NCI-H524 (cell line): ENCODE measurements around the gene TYMS.

Experiments
- DNase-seq, 2 experiments: peaks; one replicate each; lab custom pipeline; 2025; lab: John Stamatoyannopoulos, UW

The TYMS gene

DNA sequence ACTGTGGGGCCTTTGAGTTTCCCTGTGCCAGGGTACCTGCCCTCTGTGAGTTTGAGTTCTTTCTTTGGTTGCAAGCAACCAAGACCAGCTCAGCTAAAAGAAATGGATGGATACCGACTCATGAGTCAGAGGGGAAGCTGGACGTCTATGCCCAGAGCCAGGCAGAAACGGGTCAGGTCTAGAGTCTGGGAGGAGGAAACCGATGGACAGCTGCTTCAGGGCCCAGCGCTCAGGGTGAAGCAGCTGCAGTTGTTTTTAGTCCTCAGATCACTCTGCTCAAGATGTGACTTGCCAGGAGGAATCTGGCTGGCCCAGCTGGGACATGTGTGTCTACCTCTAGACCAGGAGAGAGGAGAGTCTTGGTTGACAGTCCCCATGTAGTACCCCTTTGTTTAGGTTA lies 10.1 kb upstream of the TYMS start:
- DNase-seq = no peak

DNA sequence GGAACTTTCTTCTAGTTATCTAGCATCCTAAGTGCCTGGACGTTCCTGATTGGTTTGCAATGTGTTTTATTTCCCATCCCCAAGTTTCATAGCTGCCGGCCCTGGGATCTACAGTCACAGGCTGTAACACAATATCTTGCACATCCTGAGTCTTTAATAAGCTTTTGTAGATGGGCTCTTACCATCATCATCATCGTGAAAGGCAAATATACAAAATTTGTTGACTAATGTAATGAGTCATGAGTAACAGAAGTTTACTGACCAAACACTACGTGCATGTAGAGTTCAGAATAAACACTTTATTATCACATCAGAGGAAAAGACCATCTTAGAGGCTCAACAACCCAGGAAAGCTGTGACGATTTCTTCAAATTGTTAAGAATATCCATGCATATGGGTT lies 8.1 kb upstream of the TYMS start:
- DNase-seq = no peak

DNA sequence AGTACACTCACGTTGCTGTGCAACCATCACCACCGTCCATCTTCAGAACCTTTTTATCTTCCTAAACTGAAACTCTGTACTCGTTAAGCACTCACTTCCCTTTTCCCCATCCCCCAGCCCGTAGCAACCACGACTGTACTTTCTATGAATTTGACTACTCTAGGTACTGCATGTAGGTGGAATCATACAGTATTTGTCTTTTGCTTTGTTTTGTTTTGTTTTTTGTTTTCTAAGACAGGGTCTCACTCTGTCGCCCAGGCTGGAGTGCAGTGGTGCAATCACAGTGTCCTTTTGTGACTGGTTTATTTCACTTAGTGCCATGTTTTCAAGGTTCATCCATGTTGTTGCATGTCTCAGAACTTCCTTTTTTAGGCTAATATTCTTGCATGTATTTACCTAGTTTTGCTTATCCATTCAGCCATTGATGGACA lies 7.0 kb upstream of the TYMS start:
- no peak for DNase-seq

DNA sequence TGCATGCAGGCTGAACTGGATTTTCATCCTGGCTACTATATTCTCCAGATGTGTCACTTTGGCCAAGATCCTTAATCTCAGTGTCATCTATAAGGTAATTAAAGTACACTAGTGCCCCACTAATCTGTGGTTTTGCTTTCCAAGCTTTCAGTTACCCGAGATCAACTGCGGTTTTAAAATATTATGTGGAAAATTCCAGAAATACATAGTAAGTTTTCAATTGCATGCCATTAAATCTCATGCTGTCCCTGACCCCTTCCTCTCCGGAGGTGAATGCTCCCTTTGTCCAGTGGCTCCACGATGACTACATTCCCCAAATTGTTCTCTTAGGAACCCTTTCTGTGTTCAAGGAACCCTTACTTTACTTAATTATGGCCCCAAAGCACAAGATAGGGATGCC lies 5.3 kb upstream of the TYMS start:
- no peak for DNase-seq

DNA sequence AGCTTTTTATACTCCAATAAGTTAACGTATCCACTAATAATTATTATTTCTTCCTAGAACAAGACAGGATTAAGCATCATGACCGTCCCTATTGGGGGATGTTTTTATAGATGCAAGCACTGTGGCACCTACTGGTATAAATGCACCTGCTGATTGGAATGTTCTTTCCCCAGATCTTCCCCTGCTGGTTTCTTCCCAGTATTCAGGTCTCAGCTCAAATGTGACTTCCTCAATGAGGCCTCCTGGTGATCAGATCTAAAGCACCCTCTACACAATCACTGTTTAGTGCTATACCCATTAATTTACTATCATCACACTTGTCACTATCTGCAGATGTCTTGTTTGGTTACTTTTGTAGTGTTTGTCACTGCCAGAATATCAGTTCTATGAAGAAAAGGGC lies 3.9 kb upstream of the TYMS start:
- DNase-seq = no peak

DNA sequence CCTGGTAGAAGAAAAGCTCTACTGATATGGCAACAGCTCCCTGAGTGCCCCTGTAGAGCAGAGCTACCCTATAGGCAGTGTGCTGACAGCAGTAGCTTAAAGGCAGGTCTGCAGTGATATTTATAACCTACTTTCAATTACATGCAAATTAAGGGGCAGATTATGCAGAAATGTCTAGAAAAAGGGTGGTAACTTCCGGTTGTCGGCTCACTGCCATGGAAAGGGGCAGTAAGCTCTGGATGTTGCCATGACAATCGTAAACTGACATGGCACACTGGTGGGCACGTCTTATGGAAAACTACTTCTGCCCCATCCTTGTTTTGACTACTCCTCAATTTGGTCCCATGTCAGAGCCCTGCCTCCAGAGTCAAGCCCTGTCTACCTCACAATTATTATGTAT lies 2.9 kb upstream of the TYMS start:
- DNase-seq = no peak

DNA sequence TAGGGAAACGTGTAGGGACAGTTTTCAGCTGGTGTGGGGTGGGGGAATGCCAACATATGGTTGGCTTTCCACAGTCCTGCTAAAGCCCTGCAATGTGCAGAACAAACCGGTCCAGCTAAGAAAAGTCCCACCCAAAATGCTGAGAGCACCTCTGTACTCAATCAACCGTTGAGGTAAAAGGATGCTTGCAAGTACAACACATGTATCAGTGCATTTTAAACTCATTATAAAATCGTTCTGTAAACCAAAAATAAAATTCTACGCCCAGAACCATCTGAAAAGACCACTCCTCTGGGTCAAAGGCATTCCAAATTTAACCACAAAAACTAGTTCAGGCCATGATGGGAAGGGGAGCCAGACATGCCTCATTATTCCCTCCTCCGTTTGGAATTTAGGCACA lies 2.0 kb upstream of the TYMS start:
- no peak for DNase-seq

DNA sequence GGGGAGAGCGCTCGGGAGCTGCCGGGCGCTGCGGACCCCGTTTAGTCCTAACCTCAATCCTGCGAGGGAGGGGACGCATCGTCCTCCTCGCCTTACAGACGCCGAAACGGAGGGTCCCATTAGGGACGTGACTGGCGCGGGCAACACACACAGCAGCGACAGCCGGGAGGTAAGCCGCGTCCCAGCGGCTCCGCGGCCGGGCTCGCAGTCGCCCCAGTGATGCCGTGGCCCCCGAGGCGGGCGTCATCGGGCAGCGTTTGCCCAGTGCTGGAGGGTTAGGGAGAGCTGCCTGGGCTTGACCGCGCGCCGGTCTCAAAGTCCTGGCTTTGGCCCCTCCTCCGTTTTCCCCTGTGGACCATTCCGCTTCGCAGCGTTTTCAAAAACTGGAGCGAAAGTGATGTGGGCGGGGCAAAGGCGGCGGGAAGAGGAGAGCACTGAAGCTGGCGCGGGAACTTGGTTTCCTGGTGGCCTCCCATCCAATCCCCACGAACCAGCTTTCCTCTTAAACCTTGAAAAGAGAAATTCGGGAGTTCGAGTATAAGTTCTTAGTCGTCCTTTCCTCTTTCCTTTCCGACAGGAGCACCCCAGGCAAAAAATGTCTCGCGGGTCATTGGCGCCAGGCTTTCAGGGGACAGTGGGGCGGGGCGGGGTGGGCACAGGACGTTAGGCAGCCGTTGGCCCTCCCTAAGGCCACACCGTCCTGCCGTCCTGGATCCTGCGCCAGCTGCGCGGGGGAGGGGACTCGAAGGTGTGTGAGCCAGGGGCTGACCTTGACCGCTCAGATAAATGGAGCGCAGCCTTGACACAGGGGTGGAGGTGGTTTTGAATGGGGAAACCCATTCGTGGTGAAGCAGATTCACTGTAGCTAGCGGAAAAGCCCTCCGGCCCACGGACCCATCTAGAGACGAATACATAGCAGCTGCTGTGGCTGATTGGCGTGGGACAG lies 821 bp downstream of the TYMS start:
- DNase-seq = peak; percentile 79 to 83

DNA sequence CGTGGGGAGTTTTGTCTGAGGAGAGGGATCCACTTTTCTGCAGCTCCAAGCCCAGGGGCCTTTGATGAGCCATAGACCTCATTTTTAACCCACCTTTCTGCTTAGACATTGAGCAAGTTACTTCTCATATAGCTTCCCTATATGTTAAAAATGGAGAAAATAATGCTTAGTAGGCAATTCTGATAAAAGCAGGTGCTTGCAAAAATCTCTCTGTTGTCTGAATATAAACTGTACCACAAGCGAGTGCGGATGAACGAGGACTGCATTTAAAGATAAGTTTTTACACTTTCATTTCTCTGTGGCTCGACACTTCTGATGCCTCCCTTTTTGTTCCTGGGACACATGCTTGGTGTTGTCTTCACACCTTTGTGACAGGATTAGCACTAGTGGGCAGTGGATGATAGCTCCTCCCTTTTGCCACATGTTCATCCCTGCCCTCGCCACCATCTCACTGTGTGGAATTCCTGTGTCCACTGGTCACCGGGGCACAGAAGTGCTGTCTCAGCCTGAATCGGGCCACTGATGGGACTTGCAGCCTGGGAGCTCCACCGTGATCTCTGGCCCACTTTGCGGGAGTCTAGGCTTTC lies 1.6 kb downstream of the TYMS start:
- DNase-seq = no peak

DNA sequence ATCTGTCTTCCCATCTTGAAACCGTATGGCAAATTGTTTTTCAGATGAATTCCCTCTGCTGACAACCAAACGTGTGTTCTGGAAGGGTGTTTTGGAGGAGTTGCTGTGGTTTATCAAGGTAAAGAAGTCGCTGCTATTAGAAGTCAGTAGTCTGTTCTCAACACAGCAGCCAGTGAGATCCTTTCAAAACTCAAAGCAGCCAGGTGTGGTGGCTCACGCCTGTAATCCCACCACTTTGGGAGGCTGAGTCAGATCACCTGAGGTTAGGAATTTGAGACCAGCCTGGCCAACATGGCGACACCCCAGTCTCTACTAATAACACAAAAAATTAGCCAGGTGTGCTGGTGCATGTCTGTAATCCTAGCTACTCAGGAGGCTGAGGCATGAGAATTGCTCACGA lies 2.1 kb downstream of the TYMS start:
- DNase-seq = no peak

DNA sequence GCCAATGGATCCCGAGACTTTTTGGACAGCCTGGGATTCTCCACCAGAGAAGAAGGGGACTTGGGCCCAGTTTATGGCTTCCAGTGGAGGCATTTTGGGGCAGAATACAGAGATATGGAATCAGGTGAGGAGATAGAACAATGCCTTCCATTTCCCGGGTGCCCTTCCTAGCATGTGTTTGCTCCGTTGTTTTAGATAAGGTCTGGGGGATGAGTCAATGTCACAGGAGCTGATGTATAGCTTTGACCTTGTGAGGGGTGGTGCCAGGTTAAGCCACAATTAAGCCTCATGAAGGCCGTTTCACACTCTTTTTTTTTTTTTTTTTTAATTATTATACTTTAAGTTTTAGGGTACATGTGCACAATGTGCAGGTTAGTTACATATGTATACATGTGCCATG lies 4.7 kb downstream of the TYMS start:
- no peak for DNase-seq

DNA sequence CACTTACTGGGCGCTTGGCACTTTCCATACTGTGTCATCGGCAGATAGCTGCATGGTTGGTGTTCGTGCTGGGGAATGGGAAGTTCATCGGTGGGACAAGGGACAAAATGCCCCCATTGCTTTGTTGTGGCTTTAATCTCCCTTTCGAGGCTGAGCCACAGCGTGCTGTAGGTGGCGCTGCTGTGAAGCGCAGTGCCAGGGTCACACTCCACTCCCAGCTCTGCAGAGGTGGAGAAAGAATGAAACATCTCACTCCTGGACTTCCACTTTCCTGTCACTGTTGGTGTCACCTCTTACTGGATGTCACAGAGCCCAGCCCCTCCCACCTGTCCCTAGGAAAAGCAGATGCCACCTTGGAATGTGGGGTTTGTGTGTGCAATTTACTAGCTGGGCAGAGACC lies 8.7 kb downstream of the TYMS start:
- no peak for DNase-seq

DNA sequence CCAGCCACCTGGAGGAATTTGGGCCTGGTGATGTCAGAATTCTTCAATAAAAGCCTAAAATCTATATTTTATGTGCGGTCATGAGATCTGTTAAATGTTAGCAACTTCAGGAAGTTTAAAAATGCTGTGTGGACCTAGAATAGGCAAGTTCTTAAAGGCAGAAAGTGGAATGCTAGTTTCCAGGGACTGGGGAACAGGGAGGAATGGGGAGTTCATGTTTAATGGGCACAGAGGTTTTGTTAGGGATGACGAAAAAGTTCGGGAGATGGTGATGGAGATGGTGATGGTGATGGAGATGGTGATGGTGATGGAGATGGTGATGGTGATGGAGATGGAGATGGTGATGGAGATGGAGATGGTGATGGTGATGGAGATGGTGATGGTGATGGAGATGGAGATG lies 9.2 kb downstream of the TYMS start:
- DNase-seq = no peak

DNA sequence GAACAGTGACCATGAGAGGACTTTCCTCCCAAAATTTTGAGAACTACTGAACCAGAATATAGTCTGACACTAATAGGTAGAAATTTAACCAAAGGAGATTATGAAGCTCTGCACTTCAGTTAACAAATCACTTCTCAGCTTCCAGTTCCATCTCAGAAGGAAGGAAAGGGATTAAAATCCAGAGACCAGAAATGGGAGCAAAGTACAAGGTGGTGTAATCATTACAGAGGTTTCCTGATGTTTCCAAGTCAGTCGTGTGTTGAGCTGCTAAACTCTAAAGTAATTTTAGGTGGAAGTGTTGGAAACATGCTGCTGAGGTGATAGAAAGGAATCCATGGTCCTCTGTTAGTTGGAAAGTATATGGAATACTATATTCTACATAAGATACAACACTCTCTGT lies 10.8 kb downstream of the TYMS start:
- DNase-seq = no peak

DNA sequence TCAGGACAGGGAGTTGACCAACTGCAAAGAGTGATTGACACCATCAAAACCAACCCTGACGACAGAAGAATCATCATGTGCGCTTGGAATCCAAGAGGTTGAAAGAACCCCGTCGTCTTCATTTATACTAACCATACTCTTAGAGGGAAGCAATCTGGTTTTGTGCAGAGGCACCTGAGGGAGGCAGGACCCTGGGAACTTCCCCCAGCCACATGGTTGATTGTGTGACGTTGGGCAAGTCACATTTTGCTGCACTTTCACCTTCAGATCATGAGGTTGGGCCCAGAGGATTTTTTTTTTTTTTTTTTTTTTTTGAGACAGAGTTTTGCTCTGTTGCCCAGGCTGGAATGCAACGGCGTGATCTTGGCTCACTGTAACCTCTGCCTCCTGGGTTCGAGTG lies 11.6 kb downstream of the TYMS start:
- no peak for DNase-seq

DNA sequence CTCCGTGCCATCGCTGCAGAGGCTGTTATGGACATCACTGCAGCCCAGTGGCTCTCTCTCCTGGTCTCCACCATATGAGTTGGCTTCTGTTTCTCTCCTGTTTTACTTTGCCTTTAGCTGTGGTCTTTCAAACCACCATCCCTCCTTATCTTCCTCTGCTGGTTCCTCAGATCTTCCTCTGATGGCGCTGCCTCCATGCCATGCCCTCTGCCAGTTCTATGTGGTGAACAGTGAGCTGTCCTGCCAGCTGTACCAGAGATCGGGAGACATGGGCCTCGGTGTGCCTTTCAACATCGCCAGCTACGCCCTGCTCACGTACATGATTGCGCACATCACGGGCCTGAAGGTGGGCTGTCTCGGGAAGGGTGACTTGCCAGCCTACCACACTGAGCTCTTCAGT lies 13.1 kb downstream of the TYMS start:
- no peak for DNase-seq

DNA sequence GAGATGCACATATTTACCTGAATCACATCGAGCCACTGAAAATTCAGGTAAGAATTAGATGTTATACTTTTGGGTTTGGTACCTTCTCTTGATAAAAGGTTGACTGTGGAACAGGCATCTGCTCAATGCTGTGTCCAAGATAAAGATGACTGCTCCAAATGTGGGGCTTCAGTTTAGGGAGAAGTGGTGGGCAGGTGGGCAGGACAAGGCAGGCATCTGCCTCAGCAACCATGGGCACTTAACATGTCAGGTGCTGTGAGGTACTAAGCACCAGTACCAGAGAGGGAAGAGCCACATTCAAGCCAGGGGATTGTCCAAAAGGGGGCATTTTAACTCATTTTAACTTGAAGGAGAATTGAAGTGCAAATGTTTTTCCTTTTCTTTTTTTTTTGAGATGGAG lies 14.0 kb downstream of the TYMS start:
- DNase-seq = no peak

DNA sequence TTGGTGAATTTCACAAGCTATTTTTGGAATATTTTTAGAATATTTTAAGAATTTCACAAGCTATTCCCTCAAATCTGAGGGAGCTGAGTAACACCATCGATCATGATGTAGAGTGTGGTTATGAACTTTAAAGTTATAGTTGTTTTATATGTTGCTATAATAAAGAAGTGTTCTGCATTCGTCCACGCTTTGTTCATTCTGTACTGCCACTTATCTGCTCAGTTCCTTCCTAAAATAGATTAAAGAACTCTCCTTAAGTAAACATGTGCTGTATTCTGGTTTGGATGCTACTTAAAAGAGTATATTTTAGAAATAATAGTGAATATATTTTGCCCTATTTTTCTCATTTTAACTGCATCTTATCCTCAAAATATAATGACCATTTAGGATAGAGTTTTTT lies 15.9 kb downstream of the TYMS start:
- DNase-seq = no peak

DNA sequence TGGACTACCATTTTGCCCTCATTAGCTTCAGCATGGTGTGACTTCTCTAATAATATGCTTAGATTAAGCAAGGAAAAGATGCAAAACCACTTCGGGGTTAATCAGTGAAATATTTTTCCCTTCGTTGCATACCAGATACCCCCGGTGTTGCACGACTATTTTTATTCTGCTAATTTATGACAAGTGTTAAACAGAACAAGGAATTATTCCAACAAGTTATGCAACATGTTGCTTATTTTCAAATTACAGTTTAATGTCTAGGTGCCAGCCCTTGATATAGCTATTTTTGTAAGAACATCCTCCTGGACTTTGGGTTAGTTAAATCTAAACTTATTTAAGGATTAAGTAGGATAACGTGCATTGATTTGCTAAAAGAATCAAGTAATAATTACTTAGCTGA lies 16.3 kb downstream of the TYMS start:
- no peak for DNase-seq

DNA sequence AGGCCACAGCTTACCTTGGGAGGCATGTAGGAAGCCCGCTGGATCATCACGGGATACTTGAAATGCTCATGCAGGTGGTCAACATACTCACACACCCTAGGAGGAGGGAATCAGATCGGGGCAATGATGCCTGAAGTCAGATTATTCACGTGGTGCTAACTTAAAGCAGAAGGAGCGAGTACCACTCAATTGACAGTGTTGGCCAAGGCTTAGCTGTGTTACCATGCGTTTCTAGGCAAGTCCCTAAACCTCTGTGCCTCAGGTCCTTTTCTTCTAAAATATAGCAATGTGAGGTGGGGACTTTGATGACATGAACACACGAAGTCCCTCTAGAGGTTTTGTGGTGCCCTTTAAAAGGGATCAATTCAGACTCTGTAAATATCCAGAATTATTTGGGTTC lies 17.9 kb downstream of the TYMS start:
- no peak for DNase-seq

DNA sequence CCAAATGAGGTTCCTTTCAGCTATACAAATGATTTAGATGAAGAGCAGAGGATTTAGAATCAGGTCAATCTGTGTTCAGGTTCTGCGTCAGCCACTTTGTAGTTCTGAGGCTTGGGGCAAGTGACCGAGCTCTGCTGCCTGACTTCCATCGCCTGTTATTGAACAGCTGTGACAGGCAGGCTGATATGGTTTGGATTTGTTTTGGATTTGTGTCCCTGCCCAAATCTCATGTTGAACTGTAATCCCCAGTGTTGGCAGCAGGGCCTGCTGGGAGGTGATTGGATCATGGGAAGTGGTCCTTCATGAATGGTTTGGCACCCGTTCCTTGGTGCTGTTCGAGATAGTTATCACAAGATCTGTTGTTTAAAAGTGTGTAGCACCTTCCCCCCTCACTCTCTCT lies 18.6 kb downstream of the TYMS start:
- DNase-seq = no peak

DNA sequence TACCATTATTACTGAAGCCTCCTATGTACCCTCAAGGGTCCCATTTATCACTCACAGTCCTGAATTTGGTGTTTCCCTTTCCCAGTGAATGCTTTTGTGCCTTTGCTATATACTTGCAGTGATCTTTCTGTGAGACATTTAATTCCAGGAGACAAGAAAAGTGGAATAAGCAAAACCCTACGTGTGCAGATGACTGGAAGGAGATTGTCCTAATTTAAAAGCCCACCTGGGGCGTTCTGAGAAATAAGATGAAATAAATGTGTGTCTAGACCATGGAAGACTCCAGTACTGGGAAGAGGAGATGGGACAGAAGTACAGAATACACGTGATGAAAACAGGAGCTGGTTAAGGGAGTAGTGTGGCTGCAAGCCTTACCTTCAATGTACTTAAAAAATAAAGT lies 19.3 kb downstream of the TYMS start:
- no peak for DNase-seq

DNA sequence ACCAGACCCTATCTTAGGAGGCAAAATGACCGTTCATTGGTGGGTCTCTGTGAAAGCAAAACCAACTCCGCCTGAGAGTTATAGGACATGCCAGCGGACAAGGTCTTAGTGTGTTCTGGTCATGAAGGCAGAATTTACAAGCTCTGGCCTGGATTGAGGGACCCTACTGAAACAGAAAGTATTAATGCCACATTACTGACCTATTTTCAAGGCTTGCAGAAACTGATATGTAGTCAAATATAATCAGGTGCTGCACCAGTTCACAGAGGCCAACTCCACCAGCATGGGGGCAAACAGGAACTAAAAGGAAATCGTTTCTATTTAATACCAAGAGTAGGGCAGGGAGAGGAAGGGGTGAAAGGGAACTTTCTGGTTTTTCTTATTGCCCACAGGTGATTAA lies 19.7 kb downstream of the TYMS start:
- DNase-seq = no peak

DNA sequence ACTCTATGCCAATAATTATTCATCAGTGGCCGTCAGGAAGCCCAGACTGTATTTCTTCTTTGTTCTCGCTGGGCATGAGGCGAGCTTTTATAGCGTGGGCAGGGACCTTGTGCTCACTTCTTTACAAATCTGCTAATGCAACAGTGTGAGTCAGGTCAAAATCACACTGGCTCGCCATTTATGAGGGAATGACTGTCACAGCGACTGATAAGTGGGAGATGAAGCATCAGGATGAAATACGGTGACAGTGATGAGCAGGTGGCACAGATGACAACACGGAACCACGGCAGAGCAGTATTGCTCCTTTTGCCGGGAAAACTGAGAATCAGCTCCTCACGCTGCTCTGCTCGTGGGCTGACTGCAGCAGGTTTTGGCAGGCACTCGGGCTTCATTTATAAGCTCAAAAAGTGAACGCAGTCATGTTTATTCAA lies 20.5 kb downstream of the TYMS start:
- DNase-seq = no peak
